Heart right ventricle (tissue), 16 donors: Measurements from ENCODE around the gene TLL2. TPM values are rescaled to one million over a fixed set of nuclear protein-coding genes. Genes with fewer than 3 reads are reported as not detected.

Experiments
- ATAC-seq, 8 donors: fragments of 200-7000 bp; cut with Tn5 transposase; one replicate each; pipeline ENCODE4 v1.9.1; 2020; ENCODE audit warnings: mild to moderate bottlenecking in 8 of 8, moderate library complexity in 8 of 8, moderate number of reproducible peaks in 1 of 8
- DNase-seq, 2 donors: peaks; one replicate each; pipeline ENCODE4 v3.0.0-alpha.2; 2020
- H3K27ac ChIP-seq, 10 donors: fragments of 200-600 bp; sonication (generic) in 2 of 10; one replicate each; pipeline versions ENCODE4 v1.5.0 to v1.8.0; 2020 to 2022; ENCODE audit warnings: mild to moderate bottlenecking in 3 of 10
- H3K27me3 ChIP-seq, 7 donors: fragments of 200-600 bp; one replicate each; pipeline ENCODE4 v1.8.0; 2021 to 2022; ENCODE audit warnings: mild to moderate bottlenecking in 2 of 7
- H3K36me3 ChIP-seq, 9 donors: fragments of 200-600 bp; sonication (generic) in 1 of 9; one replicate each; pipeline versions ENCODE4 v1.5.0 to v1.8.0; 2020 to 2022; ENCODE audit warnings: mild to moderate bottlenecking in 2 of 9
- H3K4me1 ChIP-seq, 9 donors: fragments of 200-600 bp; sonication (generic) in 1 of 9; one replicate each; pipeline versions ENCODE4 v1.5.0 to v1.8.0; 2020 to 2022; ENCODE audit warnings: mild to moderate bottlenecking in 4 of 9
- H3K4me3 ChIP-seq, 10 donors: fragments of 200-600 bp; sonication (generic) in 2 of 10; one replicate each; pipeline versions ENCODE4 v1.5.0 to v1.8.0; 2020 to 2022; ENCODE audit warnings: mild to moderate bottlenecking in 7 of 10, moderate library complexity in 2 of 10
- H3K9me3 ChIP-seq, 11 donors: fragments of 200-600 bp in 10 of 11; sonication (generic) in 2 of 11; one replicate each; pipeline versions ENCODE4 v1.5.0 to v1.8.0; 2013 to 2022; ENCODE audit warnings: mild to moderate bottlenecking in 2 of 11, control low read depth in 1 of 11, moderate library complexity in 1 of 11
- WGBS, 2 donors: extraction: QIAGEN DNeasy Blood & Tissue Kit; methylation state at CpG; one replicate each; pipeline ENCODE4 v1.1.7; 2013; ENCODE audit warnings: inconsistent platforms in 1 of 2; 5-methylcytosine and 5-hydroxymethylcytosine counted together
- intact Hi-C, 10 donors: fragments of 100-400 bp; cut with DNase I; formaldehyde crosslinking; loops; one replicate each; pipeline versions ENCODE4 v1.11.1 to v1.14.2; 2022
- polyA plus RNA-seq, 2 donors: library from polyadenylated mRNA; stranded (reverse); fragments of 200-250 nt; gene quantifications; one replicate each; pipeline ENCODE4 v1.2.3, GENCODE V29; 2013
- total RNA-seq, 10 donors: library from RNA; stranded (reverse); fragmentation: NEBNext Ultra II Directional in 3 of 10; extraction: Animal tissue kit (Norgen Biotek cat#: 25700) in 3 of 10; gene quantifications; one replicate each; pipeline versions ENCODE4 v1.2.1 to v1.2.4, GENCODE V29; 2021 to 2023
- TF ChIP-seq, protein P1 (sequence below), 9 donors: fragments of 200-600 bp; sonication (generic) in 2 of 9; IDR thresholded peaks; one replicate each; pipeline versions ENCODE4 v1.5.0 to v1.8.0; 2021 to 2022; ENCODE audit warnings: antibody characterized with exemption in 9 of 9, mild to moderate bottlenecking in 5 of 9, moderate library complexity in 1 of 9
- donor health status: Arrhythmogenic right ventricular cardiomyopathy.
- donor health status: ischemic (EF 13 %, LVEDD 7.1; RV severe dilation, severe dysfunction).
- donor health status: healthy with polysubstance abuse.
- donor health status: DM: no; HTN: yes; CAD: no.
- donor health status: DM: no; HTN: no; CAD: no.
- donor health status: ischemic (EF 25% LVEDD 6.9; RV normal size, moderate dysfunction).
- donor health status: ischemic (EF 25% LVEDD 5.7; RV mildly dilated, moderate dysfunction).
- donor health status: healthy.
- donor health status: DM: yes; HTN: yes; CAD: no.
- donor health status: Ischemic cardiomyopathy.
- donor health status: ischemic (EF 35%, LVEDD 5.7; RV mildly dilated, moderate dysfunction).
- donor health status: nonischemic (EF 11% LVEDD 7.7; RV severe dilation, severe dysfunction).
- donor health status: DM: yes; HTN: yes; CAD: no.
- donor health status: PGD.
- donor health status: ischemic (EF 29% LVEDD 5.4; RV normal size, mild dysfunction).
- donor health status: nonischemic (EF 23%, LVEDD 6.1; RV moderate dilation, normal function).

TLL2 gene
- total and polyA plus RNA-seq, 12 donors = 2.3 to 9.2 (median 6.9) TPM

GRCh38 chr10:96357038-96357620, 156.6 kb downstream of the TLL2 start:
- TF ChIP-seq, protein P1, sequence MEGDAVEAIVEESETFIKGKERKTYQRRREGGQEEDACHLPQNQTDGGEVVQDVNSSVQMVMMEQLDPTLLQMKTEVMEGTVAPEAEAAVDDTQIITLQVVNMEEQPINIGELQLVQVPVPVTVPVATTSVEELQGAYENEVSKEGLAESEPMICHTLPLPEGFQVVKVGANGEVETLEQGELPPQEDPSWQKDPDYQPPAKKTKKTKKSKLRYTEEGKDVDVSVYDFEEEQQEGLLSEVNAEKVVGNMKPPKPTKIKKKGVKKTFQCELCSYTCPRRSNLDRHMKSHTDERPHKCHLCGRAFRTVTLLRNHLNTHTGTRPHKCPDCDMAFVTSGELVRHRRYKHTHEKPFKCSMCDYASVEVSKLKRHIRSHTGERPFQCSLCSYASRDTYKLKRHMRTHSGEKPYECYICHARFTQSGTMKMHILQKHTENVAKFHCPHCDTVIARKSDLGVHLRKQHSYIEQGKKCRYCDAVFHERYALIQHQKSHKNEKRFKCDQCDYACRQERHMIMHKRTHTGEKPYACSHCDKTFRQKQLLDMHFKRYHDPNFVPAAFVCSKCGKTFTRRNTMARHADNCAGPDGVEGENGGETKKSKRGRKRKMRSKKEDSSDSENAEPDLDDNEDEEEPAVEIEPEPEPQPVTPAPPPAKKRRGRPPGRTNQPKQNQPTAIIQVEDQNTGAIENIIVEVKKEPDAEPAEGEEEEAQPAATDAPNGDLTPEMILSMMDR (IDR thresholded peaks at IDR 0.05) = no peak
- Histone ChIP-seq H3K9me3 (no peaks in the 10 kb centered on the region), H3K27me3 (peaks cover 0 to 21% (median 12%) of the 10 kb centered on the region in 7 donors), H3K4me3 (no peak overlapping the region), H3K27ac (no peak overlapping the region), H3K36me3 (no peaks in the 10 kb centered on the region), H3K4me1 (no peaks in the 10 kb centered on the region)
- ATAC-seq (peak in 1 of 8 donors; percentile 12), DNase-seq (no peak)
- intact Hi-C loops = no loop called here
- 67 to 80% methylated on average over 8 of the region's 8 CpGs for WGBS, 2 donors

- DNase-seq (no peak), ATAC-seq (no peak)
- intact Hi-C loops = no loop called here
- H3K36me3 ChIP-seq = no peaks in the 10 kb centered on the region
- no peaks in the 10 kb centered on the region for H3K4me1 ChIP-seq
- no peak overlapping the region for H3K27ac ChIP-seq
- no peaks in the 10 kb centered on the region for H3K9me3 ChIP-seq
- H3K4me3 ChIP-seq = no peak overlapping the region
- H3K27me3 ChIP-seq = peaks cover 0 to 17% (median 10%) of the 10 kb centered on the region in 7 donors
- TF ChIP-seq, protein P1 (IDR thresholded peaks at IDR 0.05) = no peak
- WGBS, 2 donors = 68 to 72% methylated on average over 4 of the region's 4 CpGs
Measured at GRCh38 chr10:96352582-96352981, 161.1 kb downstream of the TLL2 start.

DNA sequence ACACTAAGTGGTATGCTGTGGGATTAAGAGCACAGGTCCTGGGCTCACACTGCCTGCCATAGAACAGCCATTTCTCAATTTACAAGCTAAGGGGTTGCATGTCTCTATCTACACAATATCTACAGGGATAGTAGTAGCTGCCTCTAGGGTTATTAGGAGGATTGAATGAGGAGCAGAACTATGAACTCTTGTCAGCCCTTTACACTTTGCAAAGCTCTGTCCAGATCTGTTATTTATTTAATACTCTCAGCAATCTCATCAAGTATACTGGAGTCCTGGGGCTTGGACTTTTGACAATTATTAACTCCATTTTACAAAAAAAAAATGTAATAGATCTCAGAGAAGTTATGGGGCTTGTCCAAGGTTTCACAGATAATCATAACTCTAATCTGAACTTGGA, 161.7 kb downstream of the TLL2 start:
- no peak for DNase-seq
- TF ChIP-seq, protein P1 (IDR thresholded peaks at IDR 0.05) = no peak
- peaks cover 0 to 4% (median 0%) of the 10 kb centered on the region in 11 donors for H3K9me3 ChIP-seq
- H3K27me3 ChIP-seq = peaks cover 0 to 17% (median 5%) of the 10 kb centered on the region in 7 donors
- intact Hi-C loops = no loop called here
- no peaks in the 10 kb centered on the region for H3K4me1 ChIP-seq
- ATAC-seq = no peak
- H3K27ac ChIP-seq = no peak overlapping the region
- H3K4me3 ChIP-seq = no peak overlapping the region
- no peaks in the 10 kb centered on the region for H3K36me3 ChIP-seq

DNA sequence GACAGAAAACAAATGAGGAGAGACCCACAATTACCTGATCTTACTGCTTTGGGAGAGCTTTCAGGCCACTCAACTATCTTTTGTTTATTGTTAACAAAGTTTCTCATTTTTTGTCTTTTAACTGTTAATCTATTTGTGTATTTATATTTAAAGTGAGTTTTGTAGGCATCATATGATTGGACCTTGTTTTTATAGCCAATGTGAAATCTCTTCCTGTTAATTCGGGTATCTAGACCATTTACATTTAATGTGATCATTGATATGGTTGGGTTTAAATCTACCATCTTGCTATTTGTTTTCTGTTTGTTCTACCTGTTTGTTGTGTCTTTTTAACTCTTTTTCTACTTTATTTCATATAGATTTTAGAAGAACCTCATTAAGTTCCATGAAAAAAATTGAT, 167.4 kb downstream of the TLL2 start:
- WGBS, 2 donors = 74 to 88% methylated on average over 1 of the region's 1 CpG
- no peak for ATAC-seq
- TF ChIP-seq, protein P1 (IDR thresholded peaks at IDR 0.05) = no peak

More for the DNA sequence above, 167.4 kb downstream of the TLL2 start:
- DNase-seq = no peak
- H3K36me3 ChIP-seq = no peaks in the 10 kb centered on the region
- peaks cover 0 to 3% (median 0%) of the 10 kb centered on the region in 7 donors for H3K27me3 ChIP-seq
- H3K9me3 ChIP-seq = peaks cover 0 to 25% (median 1%) of the 10 kb centered on the region in 11 donors
- no peaks in the 10 kb centered on the region for H3K4me1 ChIP-seq
- no peak overlapping the region for H3K4me3 ChIP-seq
- no peak overlapping the region for H3K27ac ChIP-seq
- intact Hi-C loops = no loop called here
